GM18519 (cell line): ENCODE measurements around the gene INSC.

Experiments used
- ATAC-seq: cut with Tn5 transposase; IDR thresholded peaks from one replicate; pipeline ENCODE4 v1.9.1; 2021; ENCODE audit warnings: mild to moderate bottlenecking, moderate library complexity; ENCODE audit not compliant: unreplicated experiment, low FRiP score

The INSC gene

DNA sequence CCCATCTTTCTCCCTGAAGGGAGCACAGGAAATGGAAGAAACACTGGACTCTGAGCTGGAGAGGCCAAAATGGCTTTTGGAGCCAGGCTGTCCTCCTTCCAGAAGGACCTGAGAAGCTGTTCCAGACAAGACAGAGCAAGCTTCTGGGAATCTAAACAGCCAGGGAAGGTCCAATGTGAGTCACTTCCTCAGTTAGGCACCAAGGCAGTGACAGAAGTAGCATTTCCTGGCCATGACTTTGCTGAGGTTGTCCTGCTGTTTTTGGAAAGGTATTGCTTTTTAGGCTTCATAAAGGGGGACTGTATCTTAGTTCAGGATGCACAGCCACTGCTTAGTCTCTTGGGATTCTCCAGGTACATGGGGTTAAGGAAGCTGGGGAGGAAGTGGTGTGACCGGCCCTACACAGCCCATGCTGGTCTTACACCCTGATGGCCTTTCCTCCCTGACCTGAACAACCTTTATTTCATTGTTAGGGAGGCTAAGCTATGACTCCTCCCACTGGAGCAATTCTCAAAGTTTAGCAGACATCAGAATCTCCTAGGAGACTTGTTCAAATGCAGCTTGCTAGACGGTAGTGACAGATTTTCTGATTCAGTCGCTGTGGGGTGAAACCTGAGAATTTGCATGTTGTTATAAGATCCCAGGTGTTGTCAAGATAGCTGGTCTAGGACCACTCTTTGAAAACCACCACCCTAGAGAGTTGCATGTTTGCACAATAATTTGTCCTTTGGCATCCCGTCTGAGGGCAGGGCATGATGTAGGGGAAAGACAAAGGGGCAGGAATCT lies 6.8 kb upstream of the INSC start:
- ATAC-seq: peak; percentile 54

DNA sequence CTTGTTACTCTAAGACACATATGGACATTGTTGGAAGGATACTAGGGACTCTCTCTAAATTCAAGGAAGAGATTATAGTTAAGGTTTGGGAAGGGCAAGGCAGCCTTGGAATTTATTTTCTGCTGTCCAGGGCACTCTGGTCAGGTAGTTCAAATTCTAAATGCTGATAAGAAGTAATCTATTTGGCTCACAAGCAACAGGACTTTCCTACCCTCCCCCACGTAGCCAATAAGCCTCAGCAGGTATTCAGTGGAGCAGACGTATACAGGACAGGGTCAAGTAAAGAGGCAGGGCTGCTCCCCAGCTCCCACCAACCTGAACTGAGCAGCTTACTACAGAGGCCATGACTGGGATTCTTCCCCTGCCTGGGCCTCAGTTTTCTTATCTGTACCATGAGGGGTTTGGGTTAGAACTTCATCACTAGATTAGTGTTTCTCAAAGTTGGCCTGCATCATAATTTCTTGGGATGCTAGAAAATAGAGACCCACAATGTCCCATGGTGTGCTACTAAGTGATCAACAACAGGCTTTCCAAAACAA lies 6.1 kb upstream of the INSC start:
- ATAC-seq: no peak

DNA sequence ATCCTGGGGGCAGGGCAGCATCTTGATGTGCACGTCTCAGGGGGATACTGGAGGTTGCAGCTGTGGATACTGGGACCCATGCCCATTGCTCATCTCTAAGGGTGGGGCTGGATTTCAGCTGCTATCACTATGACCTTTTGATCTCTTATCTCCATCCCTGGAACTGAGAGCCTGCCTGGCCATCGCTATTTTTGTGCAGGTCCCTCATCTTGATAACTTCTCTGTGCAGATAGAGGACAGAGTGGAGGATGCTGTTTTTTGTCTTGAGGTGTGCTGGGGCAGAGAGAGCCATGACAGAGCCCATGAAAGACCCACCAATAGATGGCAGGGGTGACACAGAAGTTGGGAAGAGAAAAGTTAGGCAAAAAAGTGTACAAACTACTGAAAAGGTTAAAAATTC lies 5.1 kb upstream of the INSC start:
- ATAC-seq: no peak

DNA sequence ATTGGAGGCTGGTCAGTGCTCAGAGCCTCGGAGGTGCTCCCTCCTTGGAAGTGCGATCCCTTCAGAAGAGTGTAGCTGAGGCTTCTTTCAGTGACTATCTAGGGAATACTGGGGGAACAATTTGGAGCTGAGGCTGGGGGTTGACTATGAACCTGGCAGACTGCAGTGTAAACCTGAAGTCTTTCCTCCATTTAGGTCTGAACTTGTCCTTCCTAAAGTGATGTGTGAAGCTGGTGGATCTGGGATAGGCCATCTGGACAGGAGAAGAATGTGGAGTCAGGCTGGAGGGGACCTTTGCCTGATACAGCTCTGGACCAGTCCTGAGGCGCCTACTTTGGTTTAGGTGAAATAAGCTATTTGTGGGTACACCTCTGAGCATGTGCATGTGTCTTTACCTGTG lies 3.5 kb upstream of the INSC start:
- ATAC-seq: no peak

DNA sequence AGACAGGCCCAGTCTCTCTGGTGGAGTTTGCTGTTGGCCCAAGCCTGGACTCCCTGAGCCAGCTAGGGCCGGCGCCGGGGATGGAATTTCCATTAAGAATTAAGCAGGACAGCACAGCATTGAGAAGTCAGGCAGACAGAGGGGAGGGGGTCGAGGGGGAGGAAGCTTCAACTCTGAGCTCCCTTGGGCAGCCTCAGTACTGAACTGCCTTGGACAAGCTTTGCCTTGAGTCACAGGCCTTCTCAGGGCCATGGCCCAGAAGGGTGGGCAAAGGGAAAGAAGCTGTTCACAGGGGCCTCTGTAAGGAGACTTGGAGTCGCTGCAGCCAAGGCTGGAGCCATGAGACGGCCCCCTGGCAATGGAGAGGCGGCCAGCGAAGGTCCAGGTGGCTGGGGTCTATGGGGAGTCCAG lies 2.6 kb upstream of the INSC start:
- no peak for ATAC-seq

DNA sequence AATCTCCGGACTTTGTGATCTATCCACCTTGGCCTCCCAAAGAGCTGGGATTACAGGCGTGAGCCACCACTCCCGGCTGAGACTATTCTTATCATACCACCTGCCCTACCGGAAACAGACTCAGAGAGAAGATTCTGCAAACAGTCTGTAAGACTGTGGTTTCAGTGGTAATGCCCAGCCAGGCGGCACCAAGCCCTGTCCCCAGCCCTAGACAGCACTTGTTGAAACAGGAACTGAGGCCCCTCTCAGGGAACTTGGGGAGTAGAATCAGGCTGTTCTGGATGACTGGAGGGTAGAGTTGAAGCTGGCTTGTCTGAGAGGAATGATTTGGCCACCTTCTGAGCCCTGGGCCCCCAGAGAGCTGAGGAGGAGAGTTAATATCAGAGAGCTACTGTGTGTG lies 1.3 kb upstream of the INSC start:
- peak; percentile 93 for ATAC-seq

DNA sequence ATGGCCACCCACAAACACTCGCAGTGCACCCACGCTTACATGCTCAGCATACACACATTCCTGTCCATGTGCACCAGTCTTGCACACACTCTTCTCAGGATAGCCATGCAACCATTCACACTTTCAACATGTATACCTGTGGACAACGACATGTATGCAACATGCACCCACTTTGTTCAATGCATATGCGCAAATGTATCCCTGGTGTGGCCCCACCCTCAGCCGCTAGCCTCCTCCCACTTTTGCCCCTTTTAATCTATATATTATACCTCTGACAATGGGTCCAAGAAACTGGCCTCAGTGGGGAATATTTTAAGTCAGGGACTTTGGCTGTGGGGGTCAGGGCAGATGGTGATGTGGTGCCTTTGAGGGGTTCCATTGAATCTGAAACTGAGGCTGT lies 963 bp downstream of the INSC start:
- ATAC-seq: no peak

DNA sequence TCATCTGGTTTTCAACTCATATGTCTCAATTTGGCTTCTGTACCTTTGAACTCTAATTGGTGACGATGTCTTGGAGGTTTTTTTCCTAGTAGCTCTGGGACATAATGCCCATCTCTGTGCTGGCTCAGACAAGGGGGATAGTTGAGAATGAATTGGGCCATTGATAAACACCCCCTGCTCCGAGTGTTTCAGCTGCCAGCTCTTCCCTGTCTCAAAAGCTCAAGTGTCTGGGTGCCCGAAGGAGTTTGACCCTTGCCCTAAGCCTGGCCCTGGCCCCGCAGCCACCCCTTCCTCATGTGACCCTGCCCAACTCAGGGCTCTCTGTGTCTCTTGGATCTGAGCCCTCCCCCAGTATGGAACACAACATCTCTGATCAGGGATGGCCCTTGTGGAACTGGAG lies 3.0 kb downstream of the INSC start:
- ATAC-seq: no peak

DNA sequence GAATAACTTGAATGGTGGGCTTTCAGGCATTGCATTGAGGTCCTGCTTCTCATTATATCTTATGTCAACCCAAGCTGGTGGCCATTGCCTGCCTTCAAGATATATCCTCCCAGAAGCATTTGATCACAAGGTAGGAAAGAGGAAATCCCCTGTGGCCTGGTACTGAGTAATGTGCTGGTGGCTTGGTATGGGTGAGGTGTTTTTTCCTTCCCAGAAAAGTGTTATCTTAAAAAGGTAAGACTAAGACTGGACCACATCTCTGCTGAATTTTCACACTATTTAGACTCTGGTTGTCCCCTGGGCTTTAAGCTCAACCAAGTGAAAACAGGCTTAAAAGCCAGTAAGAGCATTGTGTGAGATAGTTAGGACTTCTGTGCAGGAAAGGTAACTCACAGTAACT lies 3.7 kb downstream of the INSC start:
- ATAC-seq: no peak

DNA sequence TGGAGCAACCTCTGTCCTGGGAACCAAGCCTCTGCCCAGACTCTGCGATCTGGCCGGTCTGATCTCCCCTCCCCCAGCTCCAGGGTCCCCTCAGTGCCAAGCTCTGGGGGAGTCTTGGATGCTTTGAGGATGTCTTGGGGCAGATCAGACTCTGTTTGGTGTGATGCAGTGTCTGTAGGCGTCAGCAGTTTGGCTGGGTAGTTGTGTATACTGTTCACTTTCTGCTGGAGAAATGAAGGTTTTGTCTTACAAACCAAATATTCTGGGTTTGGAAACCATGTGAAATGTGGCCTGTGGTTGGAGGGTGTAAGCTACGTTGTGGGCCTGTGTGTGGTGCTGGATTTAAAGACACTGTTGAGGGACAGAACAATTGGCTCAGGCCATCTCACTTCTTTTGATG lies 4.6 kb downstream of the INSC start:
- ATAC-seq: no peak

DNA sequence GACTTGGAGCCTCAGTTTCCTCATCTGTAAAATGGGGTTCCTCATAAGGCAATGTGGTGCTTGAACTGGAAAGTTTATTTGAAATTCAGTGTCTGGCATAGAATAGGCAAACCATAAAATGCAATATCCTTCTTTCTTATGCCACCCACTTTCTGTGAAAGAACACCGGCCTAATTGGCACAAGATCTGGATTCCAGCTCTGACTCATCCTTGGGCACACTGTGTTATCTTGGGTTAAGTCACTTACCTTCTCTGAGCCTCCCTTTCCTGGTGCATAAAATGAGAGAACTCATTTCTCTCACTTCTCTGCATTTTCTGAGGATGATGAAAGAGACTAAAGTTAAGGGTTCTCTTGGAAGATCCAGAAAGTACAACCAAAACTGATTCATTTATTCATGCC lies 5.1 kb downstream of the INSC start:
- no peak for ATAC-seq

DNA sequence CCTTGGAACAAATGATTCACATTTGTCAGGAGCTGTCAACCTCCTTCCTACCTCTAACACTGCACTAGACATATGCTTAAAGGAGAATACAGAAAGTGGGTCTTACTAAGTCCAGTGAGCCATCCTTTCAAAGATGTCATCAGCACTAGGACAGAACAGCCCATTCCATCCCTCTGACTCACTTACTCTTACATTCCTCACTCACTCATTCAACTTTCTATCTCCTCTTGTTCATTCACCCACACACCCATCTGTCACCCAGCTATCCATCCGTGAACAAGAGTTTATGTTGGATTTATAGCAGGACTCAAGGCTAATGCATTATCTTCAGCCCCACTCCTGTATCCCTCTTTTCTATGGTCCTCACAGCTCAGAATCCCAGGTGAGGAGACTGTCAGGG lies 9.1 kb downstream of the INSC start:
- no peak for ATAC-seq

DNA sequence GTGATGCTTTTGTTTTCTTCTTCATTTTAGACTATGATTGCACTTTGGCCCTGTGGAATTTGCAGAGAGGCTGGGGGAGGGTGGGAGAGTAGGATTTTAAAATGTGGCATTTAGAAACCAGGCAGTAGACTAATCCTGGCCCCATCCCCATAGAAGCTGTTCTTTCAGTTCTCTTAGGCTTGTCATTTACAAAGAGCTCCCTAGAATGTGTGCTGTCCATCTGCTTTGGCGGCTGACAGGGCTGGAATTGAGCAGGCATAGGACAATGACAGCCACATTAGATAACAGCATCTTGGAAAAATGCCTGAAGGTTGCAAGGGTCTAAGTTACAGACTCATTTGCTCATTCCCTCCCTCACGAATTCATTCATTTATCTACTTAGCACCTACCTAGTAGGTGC lies 9.8 kb downstream of the INSC start:
- no peak for ATAC-seq

DNA sequence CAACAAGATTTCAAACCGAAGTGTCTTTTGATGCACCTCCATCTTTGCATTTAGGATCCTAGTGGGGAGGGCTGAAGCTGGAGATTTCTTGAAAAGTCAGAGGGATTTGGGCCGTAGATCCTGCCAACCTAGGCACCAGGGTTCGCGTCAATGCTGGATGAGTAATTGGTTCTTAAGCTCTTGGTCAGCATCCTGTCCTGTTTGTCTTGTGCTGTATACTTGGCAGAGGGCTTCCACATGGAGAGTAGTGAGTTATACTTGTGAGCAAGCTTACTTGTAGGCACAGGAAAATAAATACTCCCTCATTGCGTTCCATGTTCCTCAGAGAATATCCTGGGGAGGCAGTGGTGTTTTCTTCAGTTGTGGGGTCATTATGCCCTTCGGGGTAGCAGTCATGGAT lies 12.6 kb downstream of the INSC start:
- ATAC-seq: no peak

DNA sequence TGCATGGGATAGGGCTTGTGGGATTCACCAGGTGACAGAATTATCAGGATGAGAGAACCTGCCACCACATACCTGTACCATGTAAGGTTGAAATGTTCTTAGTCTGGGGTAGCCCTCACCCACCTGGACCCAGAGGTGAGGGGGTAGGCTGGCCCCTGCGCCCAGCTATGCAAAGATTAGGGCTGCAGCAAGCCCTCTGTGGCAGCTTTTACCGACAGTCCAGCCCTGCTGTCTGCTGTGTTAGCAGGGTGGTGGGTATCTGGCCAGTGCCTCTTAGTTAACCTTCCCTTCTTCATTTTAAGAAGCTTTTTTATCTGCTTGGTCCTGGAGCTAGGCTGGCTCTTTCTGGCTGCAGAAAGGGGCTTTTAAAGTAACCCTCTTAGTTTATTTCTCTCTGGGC lies 13.9 kb downstream of the INSC start:
- ATAC-seq: no peak

DNA sequence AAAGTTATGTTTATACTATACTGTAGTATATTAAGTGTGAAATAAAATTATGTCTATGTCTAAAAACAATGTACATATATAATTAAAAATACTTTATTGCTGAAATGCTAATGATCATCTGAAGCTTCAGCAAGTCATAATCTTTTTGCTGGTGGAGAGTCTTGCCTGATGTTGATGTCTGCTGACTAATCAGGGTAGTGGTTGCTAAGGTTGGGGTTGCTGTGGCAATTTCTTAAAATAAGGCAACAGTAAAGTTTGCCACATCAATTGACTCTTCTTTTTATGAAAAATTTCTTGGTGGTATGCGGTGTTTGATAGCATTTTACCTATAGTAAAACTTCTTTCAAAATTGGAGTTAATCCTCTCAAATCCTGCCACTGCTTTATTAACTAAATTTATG lies 21.4 kb downstream of the INSC start:
- no peak for ATAC-seq

DNA sequence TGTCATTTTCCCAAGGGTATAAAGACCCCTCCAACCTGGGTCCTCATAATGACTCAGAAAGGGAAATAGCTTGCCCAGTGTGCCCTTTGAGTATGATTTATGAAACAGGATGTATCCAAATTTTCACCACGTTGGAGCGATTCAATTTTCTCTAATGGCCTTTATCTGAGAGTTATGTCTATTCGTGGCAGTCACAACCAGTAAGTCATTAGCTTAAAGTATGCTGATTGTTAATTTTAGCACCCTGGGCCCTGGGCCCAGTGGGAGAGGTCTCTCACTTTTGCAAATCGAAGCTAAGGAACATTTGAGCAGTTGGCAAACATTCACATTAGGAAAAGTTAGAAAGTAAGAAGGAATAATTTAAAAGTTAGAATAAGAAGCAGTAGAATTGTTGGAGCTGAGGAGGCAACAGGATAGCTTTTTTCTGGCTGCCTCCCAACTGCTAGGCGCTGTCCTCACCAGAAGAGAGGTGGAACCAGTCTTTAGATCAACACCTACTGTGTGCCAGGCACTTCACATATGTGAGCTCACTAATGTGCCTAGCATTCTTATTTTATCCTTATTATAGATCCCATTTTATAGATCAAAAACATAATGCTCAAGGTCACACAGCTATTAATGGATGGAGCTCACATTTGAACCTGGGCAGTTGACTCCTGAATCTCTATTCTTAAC lies 24.5 kb downstream of the INSC start:
- ATAC-seq: no peak

DNA sequence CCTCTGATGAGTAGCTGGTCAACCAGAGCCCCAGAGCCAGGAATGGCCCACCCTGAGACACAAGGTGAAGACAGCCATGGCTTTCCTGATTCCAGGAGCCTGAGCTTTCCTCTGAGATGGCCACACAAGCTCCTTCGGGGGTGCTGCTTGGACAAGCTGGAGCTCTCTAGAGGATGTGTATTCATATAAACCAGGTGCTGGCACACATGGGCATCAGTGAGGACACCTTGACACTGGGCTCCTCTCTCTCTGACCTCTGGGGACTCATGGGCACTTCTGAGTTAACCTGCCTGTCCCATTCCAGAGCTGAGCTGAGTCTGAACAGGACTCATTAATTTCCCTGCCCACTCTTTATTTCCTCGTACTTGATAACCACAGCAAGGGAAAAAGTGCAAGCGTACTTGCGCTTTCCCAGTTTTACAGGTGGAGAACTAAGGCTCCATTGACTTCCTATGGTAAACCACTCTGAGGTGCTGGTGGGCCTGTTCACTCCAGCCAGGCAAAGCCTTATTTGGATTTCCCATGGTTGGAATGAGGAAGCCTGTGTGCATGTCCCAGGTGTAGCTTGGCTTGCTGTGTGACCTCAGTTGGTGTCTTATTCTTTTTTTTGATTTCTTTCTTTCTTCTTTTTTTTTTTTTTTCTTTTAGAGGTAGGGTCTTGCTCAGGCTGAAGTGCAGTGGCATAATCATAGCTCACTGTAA lies 25.4 kb downstream of the INSC start:
- no peak for ATAC-seq

DNA sequence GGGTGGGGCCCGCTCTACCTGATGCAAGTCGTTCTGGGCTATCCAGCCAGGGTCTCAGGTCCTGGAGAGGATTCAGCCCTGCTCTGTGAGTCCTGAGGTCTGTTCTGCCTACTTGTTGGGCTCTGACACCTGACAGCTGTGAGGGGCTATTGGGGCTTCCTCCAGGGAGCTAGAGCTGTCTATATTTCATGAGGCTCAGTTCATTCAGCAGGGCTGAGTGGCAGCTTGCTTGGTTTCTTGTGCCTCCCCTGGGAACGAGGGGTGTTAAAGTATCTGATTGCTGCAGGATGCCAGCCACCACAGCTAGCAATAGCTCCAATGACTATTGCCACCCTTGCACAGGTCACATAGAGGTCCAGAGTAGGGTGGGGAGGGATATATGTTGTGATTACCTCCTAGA lies 26.7 kb downstream of the INSC start:
- ATAC-seq: no peak

DNA sequence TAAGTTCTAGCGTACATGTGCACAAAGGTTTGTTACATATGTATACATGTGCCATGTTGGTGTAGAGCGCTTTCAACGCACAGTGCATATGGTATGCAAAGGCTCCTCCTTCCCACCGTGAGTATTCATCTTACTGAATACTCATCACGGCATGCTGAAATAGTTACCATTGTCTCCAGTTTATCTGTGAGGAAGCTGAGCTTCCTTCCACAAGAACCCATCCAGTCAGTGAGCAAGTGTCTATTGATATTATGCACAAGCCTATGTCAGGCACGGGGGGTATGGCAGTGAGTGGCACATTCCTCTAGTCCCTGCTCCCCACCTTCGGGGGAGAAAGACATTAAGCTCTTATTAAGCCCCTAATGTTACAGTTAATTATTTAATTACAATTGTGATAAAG lies 28.1 kb downstream of the INSC start:
- no peak for ATAC-seq

DNA sequence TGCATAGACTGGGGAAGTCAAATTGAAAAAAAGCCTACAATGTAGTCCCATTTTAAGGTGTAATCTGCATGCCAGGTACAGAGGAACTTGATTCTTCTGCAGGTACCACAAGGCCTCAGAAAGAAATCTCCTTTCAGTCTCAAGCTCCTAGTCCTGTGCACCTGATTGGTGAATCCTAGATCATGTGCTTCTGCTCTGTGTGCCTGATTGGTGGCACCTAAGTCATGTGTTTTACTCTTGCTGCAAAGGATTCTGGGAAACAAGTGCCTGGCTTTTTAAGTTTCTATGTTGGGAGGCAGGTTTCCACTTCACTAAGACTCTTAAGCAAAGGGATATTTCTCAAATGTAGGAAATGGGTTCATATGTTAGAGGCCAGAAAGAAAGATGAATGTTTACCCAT lies 29.1 kb downstream of the INSC start:
- no peak for ATAC-seq

DNA sequence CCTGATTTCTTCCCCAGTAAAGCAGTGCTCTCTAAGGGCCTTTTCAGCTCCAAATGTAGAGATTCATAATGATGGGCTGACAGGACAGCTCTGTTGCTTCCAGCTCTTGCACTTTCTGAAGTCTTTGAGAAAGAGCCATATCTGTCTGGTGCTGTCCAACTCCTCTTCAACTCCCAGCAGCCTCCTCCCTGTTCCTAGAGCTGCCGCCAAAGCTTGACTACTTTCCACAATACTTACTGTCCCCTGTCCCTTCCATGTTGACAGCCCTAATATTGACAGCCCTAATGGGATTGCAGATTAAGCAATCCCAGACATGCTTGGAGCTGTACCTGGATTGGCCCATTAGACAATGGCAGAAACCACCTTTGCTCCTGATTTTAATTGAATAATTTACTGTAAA lies 29.6 kb downstream of the INSC start:
- no peak for ATAC-seq
